ENCODE measurements around the gene ROBO1.

The ROBO1 gene

GRCh38 chr3:78873641-78874040, 894.2 kb downstream of the ROBO1 start:
- no peak for DNase-seq (ENCODE audit: low read depth)

DNA sequence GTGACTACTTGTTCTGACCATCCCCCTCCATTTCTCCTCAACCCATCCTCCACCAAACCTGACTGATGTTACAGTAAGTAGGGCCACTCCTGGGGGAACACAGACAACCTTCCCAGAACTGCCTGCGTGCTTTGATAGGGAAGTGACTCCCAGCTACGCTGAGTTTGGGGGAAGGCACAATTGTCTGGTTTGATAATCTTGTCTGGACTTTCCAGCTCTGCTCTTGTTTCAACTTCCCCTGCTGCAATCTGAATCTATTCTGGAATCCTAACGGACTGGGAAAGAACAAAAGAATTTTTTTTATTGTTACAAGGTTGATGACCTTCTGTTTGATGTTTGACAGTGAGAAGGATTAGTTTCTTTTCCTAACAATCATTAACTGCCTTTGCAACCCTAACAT, 895.6 kb downstream of the ROBO1 start:
- no peak for DNase-seq (ENCODE audit: low read depth)

DNA sequence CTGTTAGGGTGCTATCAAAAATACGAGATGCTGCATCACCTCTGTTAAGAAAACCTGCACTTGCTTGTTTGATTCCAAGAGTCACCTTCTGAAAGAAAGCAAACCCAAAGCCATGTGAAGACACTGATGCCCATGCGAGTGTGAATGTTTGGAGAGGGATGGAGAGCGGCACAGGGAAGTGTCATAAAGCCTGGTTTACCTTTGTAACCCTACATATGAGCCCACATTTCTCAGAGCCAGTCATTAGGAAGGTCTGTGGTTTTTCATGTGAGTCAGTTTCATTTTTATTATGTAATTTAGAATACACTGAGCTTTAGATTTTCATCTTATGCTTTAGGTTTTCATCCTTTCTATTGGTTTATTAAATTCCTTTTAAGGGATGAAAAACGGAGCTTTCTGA, 896.8 kb downstream of the ROBO1 start:
- DNase-seq (ENCODE audit: low read depth) = no peak

GRCh38 chr3:78870484-78870883, 897.3 kb downstream of the ROBO1 start:
- DNase-seq (ENCODE audit: low read depth) = no peak

- no peak for DNase-seq (ENCODE audit: low read depth)
These were observed 899.2 kb downstream of the ROBO1 start for GRCh38 chr3:78868570-78868969.

DNA sequence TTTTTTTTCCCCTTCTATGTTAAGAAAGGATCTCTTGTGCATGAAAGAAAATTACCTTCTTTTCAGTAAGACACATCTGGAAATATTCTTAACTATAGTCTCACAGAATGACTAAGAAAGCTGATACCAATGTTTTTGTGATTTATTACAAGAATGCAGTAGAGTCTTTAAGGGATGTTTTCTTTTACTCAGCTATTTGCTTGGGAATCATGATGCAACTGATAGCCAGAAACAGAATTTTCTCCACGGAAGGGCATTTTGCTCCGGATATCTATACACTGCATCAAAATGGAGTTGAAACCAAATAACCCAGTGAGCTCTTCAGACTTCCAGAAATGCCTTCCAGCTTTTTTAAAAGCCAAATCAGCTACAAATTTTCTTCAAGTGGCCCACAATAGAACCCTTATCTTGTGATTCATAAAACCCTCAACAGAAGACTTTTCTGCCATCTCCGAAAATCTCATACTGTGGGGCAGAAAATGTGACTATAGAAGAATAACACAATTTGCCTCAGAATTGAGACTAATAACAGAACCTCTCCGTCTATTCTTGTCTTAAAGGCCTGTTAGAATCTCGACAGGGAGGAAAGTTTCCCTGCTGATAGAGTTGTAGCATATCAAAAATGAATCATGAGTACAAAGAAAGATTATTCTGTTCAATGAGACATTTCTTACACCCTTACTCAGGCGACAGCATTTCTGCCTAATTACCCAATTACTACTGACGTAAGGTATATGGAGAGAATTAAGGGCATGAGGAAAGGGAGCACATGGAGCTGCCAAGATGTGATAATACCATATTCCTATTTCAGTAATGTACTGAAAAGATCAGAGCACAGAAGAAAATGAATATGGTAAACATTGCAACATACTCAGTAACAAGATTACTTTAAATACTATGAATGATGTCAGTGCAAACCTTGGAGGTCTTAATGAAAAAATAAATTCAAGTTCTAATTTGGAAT, 900.1 kb downstream of the ROBO1 start:
- no peak for DNase-seq (ENCODE audit: low read depth)

DNA sequence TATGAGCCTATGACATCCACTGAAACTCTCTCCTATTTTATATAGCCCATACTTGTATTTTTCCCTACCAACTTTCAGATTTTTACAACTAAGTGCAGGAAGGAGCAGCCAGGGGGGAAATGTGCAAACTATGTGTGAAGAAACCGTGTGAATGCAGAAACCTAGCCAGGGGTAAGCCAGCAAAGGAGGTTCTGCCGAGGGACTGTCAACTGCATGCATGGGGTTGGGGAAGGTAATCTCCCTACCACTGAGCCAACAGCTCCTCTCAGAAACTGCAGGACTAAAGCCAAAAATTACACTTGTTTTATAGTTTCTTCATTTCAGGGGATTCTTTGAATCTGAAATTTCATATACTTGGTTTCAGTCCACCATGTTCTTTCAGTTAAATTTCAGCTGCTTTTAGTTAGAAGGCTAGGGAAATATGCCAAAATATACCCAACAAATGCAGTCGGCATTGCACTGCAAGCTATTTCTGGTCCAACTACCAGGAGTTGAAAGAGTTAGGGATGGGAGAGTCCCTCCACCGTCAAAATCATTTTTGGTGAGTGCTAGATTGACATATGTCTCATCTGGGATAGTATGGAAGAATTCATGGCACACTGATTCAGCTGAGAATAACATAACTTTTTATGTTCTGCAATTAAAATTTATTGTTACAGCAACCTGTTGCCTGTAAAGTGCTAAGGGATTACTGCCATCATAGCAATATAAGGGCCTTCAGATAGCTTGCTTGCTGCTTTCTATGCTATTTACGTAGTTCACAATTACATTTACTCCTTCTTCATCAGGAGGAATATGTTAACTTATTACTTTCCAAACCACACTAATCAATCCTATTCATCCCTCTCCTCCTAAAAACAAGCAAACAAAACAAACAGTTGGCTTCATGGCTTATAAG, 904.2 kb downstream of the ROBO1 start:
- DNase-seq (ENCODE audit: low read depth) = no peak

- DNase-seq (ENCODE audit: low read depth) = no peak
These were observed 906.6 kb downstream of the ROBO1 start for GRCh38 chr3:78861156-78861555.

- DNase-seq (ENCODE audit: low read depth) = no peak
These were observed 907.2 kb downstream of the ROBO1 start for GRCh38 chr3:78860567-78860966.

DNA sequence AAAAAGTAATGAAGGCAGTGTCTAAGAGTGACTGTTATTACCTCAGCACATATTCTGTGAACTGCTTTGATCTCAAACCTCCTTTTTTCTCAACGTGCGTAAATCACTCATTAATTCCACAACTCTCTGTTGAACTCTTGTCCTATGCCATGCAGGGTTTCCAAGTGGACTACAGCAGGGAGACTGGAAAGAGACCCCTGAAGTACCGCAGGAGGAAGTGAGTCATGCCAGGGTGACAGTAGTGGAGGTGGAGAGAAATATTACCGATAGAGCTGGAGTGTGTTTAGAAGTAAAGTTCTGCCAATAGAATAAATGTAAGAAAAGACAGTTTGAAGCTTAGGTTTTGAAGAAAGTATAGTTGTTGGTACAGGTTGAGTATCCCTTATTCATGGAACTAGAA, 908.9 kb downstream of the ROBO1 start:
- DNase-seq (ENCODE audit: low read depth) = no peak

DNA sequence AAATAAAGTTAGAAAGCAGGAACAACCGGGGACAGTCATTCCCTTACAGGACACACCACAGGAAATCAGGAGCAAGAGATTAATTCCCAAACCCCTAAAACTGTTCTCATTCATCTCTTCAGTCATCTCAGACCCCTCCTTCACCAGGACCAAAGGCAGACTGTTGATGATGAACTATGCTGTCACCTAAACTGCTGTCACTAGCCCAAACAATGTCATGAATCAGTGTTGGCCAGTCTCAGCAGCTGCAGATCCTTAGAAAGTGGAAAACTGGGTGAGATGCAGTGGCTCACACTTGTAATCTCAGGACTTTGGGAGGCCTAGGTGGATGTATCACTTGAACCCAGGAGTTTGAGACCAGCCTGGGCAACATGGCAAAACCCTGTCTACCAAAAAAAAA, 909.6 kb downstream of the ROBO1 start:
- DNase-seq (ENCODE audit: low read depth) = no peak

GRCh38 chr3:78857494-78858111, 910.2 kb downstream of the ROBO1 start:
- DNase-seq (ENCODE audit: low read depth) = no peak

DNA sequence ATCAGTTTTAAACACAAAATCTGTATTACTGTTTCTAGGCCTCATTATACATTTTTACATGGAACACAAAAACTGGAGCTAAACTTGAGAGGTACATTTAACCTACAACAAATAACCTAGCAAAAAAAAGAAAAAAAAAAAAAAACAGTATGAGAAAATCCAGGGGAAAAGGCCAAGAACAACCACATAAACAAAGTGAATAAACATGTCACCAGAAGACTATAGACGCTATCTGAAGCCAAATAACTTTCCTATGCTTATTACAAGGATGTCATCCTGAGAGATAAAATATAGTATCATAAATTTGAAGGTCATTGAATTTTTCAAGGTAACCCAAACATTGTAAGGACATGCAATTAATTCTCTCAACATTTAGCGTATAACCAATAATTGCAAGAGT, 911.6 kb downstream of the ROBO1 start:
- DNase-seq (ENCODE audit: low read depth) = no peak

DNA sequence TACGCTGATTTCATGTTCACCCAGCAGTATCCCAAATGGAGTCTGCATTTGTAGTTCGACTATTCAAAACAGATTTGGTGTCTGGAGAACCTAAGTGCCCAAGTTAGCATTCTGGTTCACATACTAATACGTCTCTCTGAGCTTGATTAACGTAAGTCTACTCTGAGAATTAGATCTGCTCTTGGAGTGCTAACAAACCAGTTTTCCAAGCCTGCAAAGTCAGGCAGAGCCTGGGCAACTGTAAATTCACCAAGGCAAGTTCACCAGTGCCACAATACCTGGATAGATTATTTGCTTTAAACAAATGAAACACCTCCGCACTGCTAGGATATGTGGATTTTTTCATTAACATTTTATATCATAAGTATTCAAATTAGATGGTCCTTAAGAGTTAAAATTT, 912.6 kb downstream of the ROBO1 start:
- DNase-seq (ENCODE audit: low read depth) = no peak

DNA sequence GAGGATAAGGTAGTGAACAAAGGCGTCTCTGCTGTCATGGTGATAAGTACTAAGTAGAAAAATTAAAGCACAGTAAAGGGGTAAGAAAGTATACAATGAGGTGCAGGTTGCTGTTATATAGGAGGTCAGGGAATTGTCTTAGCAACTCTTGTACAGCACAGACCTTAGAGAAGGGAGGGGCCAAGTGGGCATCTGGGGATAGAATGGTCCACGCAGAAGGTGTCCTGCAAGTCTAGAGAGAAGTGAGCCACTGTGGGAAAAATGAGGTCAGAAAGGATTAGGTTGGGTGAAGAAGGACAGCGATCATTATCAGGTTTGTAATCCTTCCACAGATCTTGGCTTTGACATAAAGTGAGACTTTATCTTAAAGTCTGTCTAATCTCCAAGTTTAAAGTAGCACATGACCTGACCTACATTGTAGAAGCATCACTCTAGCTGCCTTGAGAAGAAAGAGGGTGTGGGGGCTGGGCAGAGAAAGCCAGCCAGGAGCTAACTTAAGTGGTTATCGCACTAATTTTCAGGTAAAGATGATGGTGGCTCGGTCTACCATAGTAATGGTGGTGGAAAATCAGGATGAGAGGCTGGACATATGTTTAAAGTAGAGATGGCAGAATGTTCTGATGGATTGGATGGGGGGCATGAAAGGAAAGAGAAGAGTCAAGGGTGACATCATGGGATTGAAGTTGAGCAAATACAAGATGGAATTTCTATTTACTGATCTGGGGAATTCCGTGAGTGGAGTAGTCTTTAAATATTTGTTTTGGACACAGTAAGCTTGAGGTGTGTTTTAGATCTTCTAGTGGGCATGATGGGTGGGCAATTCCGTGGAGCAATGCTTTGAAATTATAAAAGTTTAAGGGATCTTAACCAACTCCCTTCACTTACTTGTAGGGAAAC, 919.2 kb downstream of the ROBO1 start:
- DNase-seq (ENCODE audit: low read depth) = no peak

- DNase-seq (ENCODE audit: low read depth) = no peak
These were observed 920.2 kb downstream of the ROBO1 start for GRCh38 chr3:78847603-78848002.

- no peak for DNase-seq (ENCODE audit: low read depth)
These were observed 920.6 kb downstream of the ROBO1 start for GRCh38 chr3:78847203-78847602.

DNA sequence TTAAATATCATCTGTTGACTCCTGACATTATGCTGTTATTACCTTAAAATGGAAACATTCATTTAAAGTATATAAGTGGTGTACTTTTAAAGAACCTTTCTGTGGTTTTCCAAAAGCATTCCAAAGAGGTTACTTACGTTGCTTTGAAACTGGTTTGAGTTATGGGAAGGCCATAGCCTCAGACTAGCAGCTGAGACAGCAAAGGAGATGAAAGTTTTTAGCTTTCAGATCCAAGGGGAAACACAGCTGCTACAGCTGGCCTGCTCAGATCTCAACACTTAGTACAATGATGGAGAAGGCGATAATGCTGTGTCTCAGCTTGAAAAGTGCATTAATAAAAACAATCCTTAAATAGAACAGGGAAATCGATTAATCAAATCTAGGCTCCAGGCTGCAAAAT, 921.1 kb downstream of the ROBO1 start:
- no peak for DNase-seq (ENCODE audit: low read depth)

GRCh38 chr3:78845605-78846004, 922.2 kb downstream of the ROBO1 start:
- DNase-seq (ENCODE audit: low read depth) = no peak

DNA sequence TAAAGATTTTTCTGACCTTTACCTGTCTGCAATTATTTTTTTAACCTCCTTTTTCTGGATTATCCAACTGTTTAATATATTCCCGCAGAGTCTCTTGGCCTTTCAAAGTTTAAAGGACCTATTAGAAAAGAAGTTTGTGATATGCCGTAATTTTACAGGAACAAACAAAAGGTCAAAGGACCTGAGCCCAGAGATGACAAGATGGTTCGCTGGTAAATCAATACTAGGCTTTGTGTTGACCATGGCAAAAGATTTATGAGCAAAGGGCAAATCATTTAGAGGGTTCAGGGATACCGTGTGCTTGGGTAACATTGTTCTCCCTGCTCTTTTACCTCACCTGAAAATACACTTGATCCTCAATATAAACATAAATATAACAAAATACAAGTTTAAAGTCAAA, 923.5 kb downstream of the ROBO1 start:
- no peak for DNase-seq (ENCODE audit: low read depth)

DNA sequence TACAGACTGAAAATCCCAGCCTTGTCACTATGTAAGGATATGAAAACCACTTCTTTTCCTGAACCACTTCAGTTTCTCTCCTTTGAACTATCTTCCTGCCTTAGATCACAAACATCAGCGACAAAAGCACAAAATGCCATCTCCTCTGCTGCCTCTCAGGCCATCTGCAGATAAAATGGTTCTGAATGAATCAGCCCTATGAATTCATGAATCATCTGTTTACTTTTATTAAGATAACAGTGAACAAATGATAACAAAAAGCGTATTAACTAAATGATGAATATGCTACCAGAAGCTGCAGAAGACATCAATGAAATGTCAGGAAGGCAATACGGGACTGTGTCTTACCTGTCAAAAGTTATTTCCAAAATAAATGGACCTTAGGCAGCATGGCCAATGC, 928.1 kb downstream of the ROBO1 start:
- DNase-seq (ENCODE audit: low read depth) = no peak

- DNase-seq (ENCODE audit: low read depth) = no peak
These were observed 929.4 kb downstream of the ROBO1 start for GRCh38 chr3:78838362-78838761.
